ENCODE results near the gene HLA-C.
"Not testable (repeated sequence)": the region's sequence is repeated elsewhere in the genome, so short reads cannot be mapped to it uniquely, and the experiment has no call there.

HLA-C gene

GRCh38 chr6:31287619-31288018 lies 15.7 kb upstream of the HLA-C start:
- Histone ChIP-seq H3K9me3 (ENCODE audit: insufficient read depth, low read depth, low read length) (no peaks in the 10 kb centered on the region), H3K4me1 (ENCODE audit: insufficient read depth, low read length, poor library complexity, severe bottlenecking) (no peaks in the 10 kb centered on the region), H3K27me3 (ENCODE audit: insufficient read depth, low read length, poor library complexity, severe bottlenecking) (no peaks in the 10 kb centered on the region), H4K20me1 (ENCODE audit: insufficient read depth, low read length, poor library complexity, severe bottlenecking) (no peaks in the 10 kb centered on the region), H3K4me2 (ENCODE audit: low read depth, low read length, poor library complexity, severe bottlenecking) (no peak overlapping the region), H3K9ac (ENCODE audit: low read depth, low read length, poor library complexity, severe bottlenecking) (no peak overlapping the region), H3K79me2 (ENCODE audit: insufficient read depth, low read length) (no peaks in the 10 kb centered on the region), H3F3A (ENCODE audit: low read depth) (no peaks in the 10 kb centered on the region), H3K36me3 (ENCODE audit: insufficient read depth, low read length) (no peaks in the 10 kb centered on the region), H3K9me2 (replicated peaks; ENCODE audit: low read depth, low read length) (no peaks in the 10 kb centered on the region), H3K4me3 (ENCODE audit: low read length, poor library complexity, severe bottlenecking) (no peak overlapping the region), H2AFZ (ENCODE audit: low read length) (no peak overlapping the region)
- TF ChIP-seq EZH2phosphoT487 (IDR thresholded peaks at IDR 0.05; ENCODE audit: borderline replicate concordance) = no peak
- TF ChIP-seq, protein P1, sequence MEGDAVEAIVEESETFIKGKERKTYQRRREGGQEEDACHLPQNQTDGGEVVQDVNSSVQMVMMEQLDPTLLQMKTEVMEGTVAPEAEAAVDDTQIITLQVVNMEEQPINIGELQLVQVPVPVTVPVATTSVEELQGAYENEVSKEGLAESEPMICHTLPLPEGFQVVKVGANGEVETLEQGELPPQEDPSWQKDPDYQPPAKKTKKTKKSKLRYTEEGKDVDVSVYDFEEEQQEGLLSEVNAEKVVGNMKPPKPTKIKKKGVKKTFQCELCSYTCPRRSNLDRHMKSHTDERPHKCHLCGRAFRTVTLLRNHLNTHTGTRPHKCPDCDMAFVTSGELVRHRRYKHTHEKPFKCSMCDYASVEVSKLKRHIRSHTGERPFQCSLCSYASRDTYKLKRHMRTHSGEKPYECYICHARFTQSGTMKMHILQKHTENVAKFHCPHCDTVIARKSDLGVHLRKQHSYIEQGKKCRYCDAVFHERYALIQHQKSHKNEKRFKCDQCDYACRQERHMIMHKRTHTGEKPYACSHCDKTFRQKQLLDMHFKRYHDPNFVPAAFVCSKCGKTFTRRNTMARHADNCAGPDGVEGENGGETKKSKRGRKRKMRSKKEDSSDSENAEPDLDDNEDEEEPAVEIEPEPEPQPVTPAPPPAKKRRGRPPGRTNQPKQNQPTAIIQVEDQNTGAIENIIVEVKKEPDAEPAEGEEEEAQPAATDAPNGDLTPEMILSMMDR (conservative IDR thresholded peaks at IDR 0.05; ENCODE audit: low read length) = no peak

- Histone ChIP-seq H3K27me3 (ENCODE audit: insufficient read depth, low read length, poor library complexity, severe bottlenecking) (no peaks in the 10 kb centered on the region), H3K79me2 (ENCODE audit: insufficient read depth, low read length) (no peaks in the 10 kb centered on the region), H3K4me3 (ENCODE audit: low read length, poor library complexity, severe bottlenecking) (no peak overlapping the region), H4K20me1 (ENCODE audit: insufficient read depth, low read length, poor library complexity, severe bottlenecking) (no peaks in the 10 kb centered on the region), H3K9ac (ENCODE audit: low read depth, low read length, poor library complexity, severe bottlenecking) (no peak overlapping the region), H2AFZ (ENCODE audit: low read length) (no peak overlapping the region), H3K4me2 (ENCODE audit: low read depth, low read length, poor library complexity, severe bottlenecking) (no peak overlapping the region), H3K9me2 (replicated peaks; ENCODE audit: low read depth, low read length) (no peaks in the 10 kb centered on the region), H3F3A (ENCODE audit: low read depth) (no peaks in the 10 kb centered on the region), H3K9me3 (ENCODE audit: insufficient read depth, low read depth, low read length) (no peaks in the 10 kb centered on the region), H3K36me3 (ENCODE audit: insufficient read depth, low read length) (no peaks in the 10 kb centered on the region), H3K4me1 (ENCODE audit: insufficient read depth, low read length, poor library complexity, severe bottlenecking) (no peaks in the 10 kb centered on the region)
- TF ChIP-seq EZH2phosphoT487 (IDR thresholded peaks at IDR 0.05; ENCODE audit: borderline replicate concordance) = no peak
- TF ChIP-seq, protein P1 (conservative IDR thresholded peaks at IDR 0.05; ENCODE audit: low read length) = no peak
Measured at GRCh38 chr6:31285982-31286381, 14.1 kb upstream of the HLA-C start.

GRCh38 chr6:31285486-31285885 lies 13.6 kb upstream of the HLA-C start:
- Histone ChIP-seq H3K9me3 (ENCODE audit: insufficient read depth, low read depth, low read length) (no peaks in the 10 kb centered on the region), H3K27me3 (ENCODE audit: insufficient read depth, low read length, poor library complexity, severe bottlenecking) (no peaks in the 10 kb centered on the region), H4K20me1 (ENCODE audit: insufficient read depth, low read length, poor library complexity, severe bottlenecking) (no peaks in the 10 kb centered on the region), H3K4me3 (ENCODE audit: low read length, poor library complexity, severe bottlenecking) (no peak overlapping the region), H3K36me3 (ENCODE audit: insufficient read depth, low read length) (no peaks in the 10 kb centered on the region), H3K9me2 (replicated peaks; ENCODE audit: low read depth, low read length) (no peaks in the 10 kb centered on the region), H3K79me2 (ENCODE audit: insufficient read depth, low read length) (no peaks in the 10 kb centered on the region), H3K9ac (ENCODE audit: low read depth, low read length, poor library complexity, severe bottlenecking) (no peak overlapping the region), H3F3A (ENCODE audit: low read depth) (no peaks in the 10 kb centered on the region), H3K4me1 (ENCODE audit: insufficient read depth, low read length, poor library complexity, severe bottlenecking) (no peaks in the 10 kb centered on the region), H3K4me2 (ENCODE audit: low read depth, low read length, poor library complexity, severe bottlenecking) (no peak overlapping the region), H2AFZ (ENCODE audit: low read length) (no peak overlapping the region)
- TF ChIP-seq, protein P1 (conservative IDR thresholded peaks at IDR 0.05; ENCODE audit: low read length) = no peak
- no peak for TF ChIP-seq EZH2phosphoT487 (IDR thresholded peaks at IDR 0.05; ENCODE audit: borderline replicate concordance)

DNA sequence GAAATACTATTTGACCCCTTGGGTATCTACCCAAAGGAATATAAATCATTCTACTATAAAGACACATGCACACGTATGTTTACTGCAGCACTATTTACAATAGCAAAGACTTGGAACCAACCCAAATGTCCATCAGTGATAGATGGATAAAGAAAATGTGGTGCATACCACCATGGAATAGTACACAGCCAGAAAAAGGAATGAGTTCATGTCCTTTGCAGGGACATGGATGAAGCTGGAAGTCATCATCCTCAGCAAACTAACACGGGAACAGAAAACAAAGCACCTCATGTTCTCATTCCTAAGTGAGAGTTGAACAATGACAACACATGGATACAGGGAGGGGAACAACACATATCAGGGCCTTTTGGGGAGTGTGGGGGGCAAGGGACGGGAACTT lies 7.8 kb upstream of the HLA-C start:
- not testable (repeated sequence) for H3K4me2 ChIP-seq (ENCODE audit: low read depth, low read length, poor library complexity, severe bottlenecking); H3K9ac ChIP-seq (ENCODE audit: low read depth, low read length, poor library complexity, severe bottlenecking); H3K4me1 ChIP-seq (ENCODE audit: insufficient read depth, low read length, poor library complexity, severe bottlenecking); H3K4me3 ChIP-seq (ENCODE audit: low read length, poor library complexity, severe bottlenecking); H2AFZ ChIP-seq (ENCODE audit: low read length); H4K20me1 ChIP-seq (ENCODE audit: insufficient read depth, low read length, poor library complexity, severe bottlenecking); H3K79me2 ChIP-seq (ENCODE audit: insufficient read depth, low read length); H3K36me3 ChIP-seq (ENCODE audit: insufficient read depth, low read length); H3K9me2 ChIP-seq (replicated peaks; ENCODE audit: low read depth, low read length); H3K9me3 ChIP-seq (ENCODE audit: insufficient read depth, low read depth, low read length); H3F3A ChIP-seq (ENCODE audit: low read depth); H3K27me3 ChIP-seq (ENCODE audit: insufficient read depth, low read length, poor library complexity, severe bottlenecking)

Data from Loucy (cell line).